GM21619 (cell line): ENCODE results near the gene CPVL.
A peak's percentile ranks its signal among the peaks of the same experiment; 100 is the strongest.
"Not testable (repeated sequence)": the region's sequence is repeated elsewhere in the genome, so short reads cannot be mapped to it uniquely, and the experiment has no call there.

ENCODE experiments used
- ATAC-seq: cut with Tn5 transposase; IDR thresholded peaks from one replicate; pipeline ENCODE4 v1.9.1; 2021; ENCODE audit not compliant: unreplicated experiment

CPVL gene

DNA sequence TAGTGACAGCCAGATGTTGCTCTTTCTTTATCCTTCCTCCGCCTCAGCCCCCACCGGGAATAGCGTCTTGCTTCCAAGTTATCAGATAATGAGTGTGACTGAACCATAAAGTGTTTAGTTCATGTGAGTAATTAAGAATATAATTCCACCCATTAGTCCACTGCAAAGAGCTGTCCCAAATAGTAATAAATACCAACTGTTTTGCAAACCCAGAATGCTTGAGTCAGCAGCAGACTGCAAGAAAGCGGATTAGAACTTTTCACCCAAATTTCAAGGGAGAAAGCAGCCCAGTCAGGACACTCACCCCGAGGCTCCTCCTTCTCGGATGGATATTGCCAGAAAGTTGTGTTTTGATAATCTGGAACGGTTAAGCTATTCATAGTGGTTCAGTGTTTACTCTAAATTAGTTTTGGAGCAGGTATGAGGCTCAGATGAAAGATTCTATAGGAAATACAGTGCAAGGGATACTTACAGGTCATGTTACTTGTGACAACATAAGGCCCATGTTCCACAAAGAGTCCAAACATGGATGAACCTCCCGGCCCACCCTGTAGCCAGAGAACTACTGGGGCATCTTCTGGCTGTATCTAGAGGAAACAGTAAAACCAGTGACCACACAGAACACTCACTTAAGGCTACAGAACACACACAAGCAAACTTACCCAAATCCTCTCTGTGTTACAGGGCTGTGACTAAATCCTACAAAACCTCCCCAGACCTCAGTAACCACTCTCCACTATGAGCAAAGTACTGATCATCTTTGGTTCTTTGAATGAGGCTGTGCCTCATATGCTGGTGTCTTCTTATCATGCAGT, 50.5 kb downstream of the CPVL start:
- no peak for ATAC-seq

GRCh38 chr7:29093091-29093490, 53.2 kb downstream of the CPVL start:
- not testable (repeated sequence) for ATAC-seq

DNA sequence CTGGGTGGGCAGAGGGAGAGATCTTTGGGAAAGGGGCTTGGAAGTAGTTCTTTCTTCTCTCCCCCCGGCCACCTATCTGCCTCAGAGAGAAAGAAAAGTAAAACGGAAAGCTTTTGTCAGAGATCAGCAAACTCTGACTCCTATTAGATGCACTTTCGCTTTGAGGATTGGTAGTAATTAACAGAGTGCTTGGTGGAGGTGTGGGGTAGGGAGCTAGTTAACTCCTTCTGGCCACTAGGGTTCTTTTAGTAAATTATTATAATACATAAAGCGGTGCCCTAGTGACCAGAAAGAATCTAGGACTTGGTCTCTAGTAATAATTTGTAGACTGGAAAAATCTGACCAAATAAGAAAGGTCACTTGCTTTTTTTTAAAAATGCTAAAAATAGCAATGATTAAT, 54.6 kb downstream of the CPVL start:
- peak; percentile 100 for ATAC-seq

- ATAC-seq: peak; percentile 20
Observed at GRCh38 chr7:29090836-29091601, 55.3 kb downstream of the CPVL start.

DNA sequence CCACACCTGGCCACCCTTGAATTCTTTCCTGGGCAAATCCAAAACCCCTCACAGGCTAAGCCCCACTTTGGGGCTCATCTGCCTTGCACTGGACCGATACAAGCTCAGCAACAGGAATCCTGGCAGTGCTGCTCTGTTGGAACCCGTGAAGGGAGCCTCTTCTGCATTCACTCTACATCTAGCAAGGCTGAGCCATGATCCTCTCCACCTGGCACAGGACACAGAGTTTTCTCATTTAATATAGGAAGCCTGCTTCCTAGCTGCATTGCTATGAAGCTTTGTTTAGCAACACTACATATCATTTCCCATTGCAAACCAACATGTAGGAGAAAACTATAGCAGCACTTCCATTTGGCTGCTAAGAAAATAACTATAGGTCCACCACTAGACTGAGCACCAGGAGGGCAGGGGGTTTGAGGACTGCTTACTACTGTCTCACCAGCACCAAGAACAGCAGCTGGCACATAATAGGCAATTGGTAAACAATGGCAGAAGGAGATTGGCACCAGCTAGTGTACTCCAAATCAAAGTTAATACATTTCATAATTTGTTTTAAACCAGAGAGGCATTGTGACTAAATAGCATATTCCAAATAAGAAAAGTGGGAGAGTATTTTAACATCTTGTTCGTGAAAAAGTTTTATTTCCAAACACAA, 56.1 kb downstream of the CPVL start:
- ATAC-seq: no peak

GRCh38 chr7:29087840-29088170, 58.5 kb downstream of the CPVL start:
- ATAC-seq: no peak

DNA sequence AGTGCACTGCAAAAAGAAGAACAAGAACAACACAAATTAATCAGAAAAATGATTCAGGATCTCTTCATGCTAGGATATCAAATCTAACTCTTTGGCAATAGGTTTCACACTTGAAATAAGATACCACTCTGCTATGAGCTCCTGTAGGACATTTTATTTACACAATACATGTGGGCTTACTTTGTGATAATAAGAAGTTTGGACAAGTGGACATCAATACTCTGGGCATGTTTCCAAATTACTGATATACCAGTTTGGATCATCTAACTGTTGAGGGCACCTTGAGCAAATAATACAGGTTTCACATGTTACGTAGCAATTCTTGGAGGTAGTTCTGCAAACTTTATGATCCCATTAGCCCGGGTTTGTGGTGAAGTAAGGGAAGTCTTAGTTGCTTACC, 59.8 kb downstream of the CPVL start:
- ATAC-seq: no peak

- peak; percentile 79 for ATAC-seq
Observed at GRCh38 chr7:29084832-29085231, 61.5 kb downstream of the CPVL start.

GRCh38 chr7:29080803-29081202, 65.5 kb downstream of the CPVL start:
- ATAC-seq: no peak

- no peak for ATAC-seq
Observed at GRCh38 chr7:29078311-29079260, 67.8 kb downstream of the CPVL start.

DNA sequence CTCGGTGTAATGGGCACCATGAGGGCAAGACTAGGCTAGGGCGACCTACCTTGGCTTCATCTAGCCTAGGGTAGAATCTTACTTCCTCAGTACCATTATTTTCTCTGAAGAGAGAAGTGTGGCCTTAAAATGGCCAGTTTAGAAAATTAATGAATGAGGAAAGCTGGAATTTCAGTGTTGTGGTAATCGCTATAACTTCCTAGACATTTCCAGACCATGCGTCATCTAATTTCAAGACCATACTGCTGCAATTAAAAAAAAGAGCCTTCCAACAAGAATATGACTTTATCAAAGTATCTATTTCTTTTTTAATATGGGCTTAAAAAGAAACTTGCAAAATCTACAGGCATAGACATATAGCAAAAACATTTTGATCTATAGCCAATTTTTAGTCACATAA, 68.5 kb downstream of the CPVL start:
- no peak for ATAC-seq

DNA sequence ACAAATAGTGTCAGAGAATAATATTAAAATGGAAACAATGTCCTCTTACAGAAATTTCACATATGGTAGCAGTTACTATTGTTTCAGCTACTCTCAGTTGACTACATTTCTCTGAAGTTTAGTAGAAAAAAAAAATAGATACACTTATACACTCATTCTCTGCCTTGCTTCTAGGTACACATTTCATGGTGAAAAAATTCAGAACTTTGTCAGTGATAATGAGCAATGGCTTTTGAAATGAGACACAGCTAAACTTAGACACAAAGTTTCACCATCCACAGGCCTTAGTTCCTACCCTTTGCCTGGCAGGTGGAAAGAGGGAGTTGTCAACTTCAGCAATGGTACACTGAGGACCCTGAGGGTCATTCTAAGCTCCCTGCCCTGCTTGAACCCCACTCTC, 69.2 kb downstream of the CPVL start:
- no peak for ATAC-seq

- no peak for ATAC-seq
Observed at GRCh38 chr7:29076631-29077030, 69.7 kb downstream of the CPVL start.

- ATAC-seq: no peak
Observed at GRCh38 chr7:29075606-29076005, 70.7 kb downstream of the CPVL start.

- ATAC-seq: no peak
Observed at GRCh38 chr7:29071203-29071874, 75.0 kb downstream of the CPVL start.

- ATAC-seq: no peak
Observed at GRCh38 chr7:29066641-29067040, 79.7 kb downstream of the CPVL start.

DNA sequence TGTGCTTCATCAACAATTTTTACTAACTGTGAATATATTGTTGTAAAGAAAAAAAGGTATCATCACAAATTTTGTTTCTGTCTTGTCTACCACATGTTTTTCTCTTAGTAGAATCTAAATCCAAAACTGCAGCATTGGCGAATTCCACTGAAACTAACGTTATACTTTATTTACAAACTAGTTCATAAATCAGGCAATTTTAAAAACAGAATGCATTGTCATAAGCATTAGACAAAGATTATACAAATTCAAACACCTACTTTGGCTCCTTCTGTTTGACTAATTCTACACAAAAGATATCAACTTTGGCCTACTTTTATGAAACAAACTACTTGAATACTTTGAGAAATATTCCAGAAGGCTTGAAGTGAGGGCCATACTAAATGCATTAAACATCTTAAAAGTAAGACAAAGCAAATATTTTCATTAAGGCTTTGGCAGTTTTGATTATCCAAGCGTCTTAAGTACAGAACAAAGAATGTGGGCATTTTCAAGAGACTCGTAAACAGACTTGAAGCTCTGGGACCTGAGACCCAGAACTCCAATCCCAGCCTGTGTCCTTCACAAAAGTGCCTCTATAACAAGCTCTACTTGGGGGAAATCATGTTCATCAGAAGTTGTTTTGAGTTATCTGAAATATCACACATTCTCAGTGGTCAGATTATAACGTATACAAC, 81.0 kb downstream of the CPVL start:
- no peak for ATAC-seq

GRCh38 chr7:29063872-29064271, 82.5 kb downstream of the CPVL start:
- no peak for ATAC-seq

- ATAC-seq: no peak
Observed at GRCh38 chr7:29063236-29063635, 83.1 kb downstream of the CPVL start.
